Measurements from ENCODE around the gene CAMTA1. TPM values are rescaled to one million over a fixed set of nuclear protein-coding genes. Genes with fewer than 3 reads are reported as not detected.

Gene CAMTA1
- total RNA-seq, 1 donor from 2014 or later: 63.8 TPM

- Mint-ChIP-seq H3K4me3 (ENCODE audit: unreplicated experiment) (no peak overlapping the region), H3K27ac (ENCODE audit: unreplicated experiment) (no peak overlapping the region), H3K9me3 (ENCODE audit: low read depth) (no peaks in the 10 kb centered on the region), H3K4me1 (ENCODE audit: low read depth) (no peaks in the 10 kb centered on the region), H3K27me3 (ENCODE audit: low read depth) (no peaks in the 10 kb centered on the region), H3K36me3 (ENCODE audit: low read depth) (no peaks in the 10 kb centered on the region)
- TF ChIP-seq CTCF (IDR thresholded peaks at IDR 0.05): no peak
- DNase-seq (ENCODE audit: low spot score): no peak
These were observed 879.1 kb downstream of the CAMTA1 start for GRCh38 chr1:7664147-7664892.

GRCh38 chr1:7664893-7665250 is 879.6 kb downstream of the CAMTA1 start:
- no peak overlapping the region for H3K4me3 Mint-ChIP-seq (ENCODE audit: unreplicated experiment)
- no peaks in the 10 kb centered on the region for H3K4me1 Mint-ChIP-seq (ENCODE audit: low read depth)
- no peaks in the 10 kb centered on the region for H3K27me3 Mint-ChIP-seq (ENCODE audit: low read depth)
- no peak for DNase-seq (ENCODE audit: low spot score)
- TF ChIP-seq CTCF (IDR thresholded peaks at IDR 0.05): no peak
- no peak overlapping the region for H3K27ac Mint-ChIP-seq (ENCODE audit: unreplicated experiment)
- H3K36me3 Mint-ChIP-seq (ENCODE audit: low read depth): no peaks in the 10 kb centered on the region
- no peaks in the 10 kb centered on the region for H3K9me3 Mint-ChIP-seq (ENCODE audit: low read depth)

GRCh38 chr1:7666249-7666648 is 881.0 kb downstream of the CAMTA1 start:
- Mint-ChIP-seq H3K27me3 (ENCODE audit: low read depth) (peaks cover 2% of the 10 kb centered on the region), H3K4me3 (ENCODE audit: unreplicated experiment) (no peak overlapping the region), H3K27ac (ENCODE audit: unreplicated experiment) (no peak overlapping the region)

GRCh38 chr1:7667159-7667558 is 881.9 kb downstream of the CAMTA1 start:
- no peak overlapping the region for H3K27ac Mint-ChIP-seq (ENCODE audit: unreplicated experiment)
- TF ChIP-seq CTCF (IDR thresholded peaks at IDR 0.05): peak; percentile 43
- no peak for DNase-seq (ENCODE audit: low spot score)
- H3K4me3 Mint-ChIP-seq (ENCODE audit: unreplicated experiment): no peak overlapping the region
- H3K27me3 Mint-ChIP-seq (ENCODE audit: low read depth): peaks cover 6% of the 10 kb centered on the region
- H3K9me3 Mint-ChIP-seq (ENCODE audit: low read depth): no peaks in the 10 kb centered on the region
- H3K36me3 Mint-ChIP-seq (ENCODE audit: low read depth): no peaks in the 10 kb centered on the region
- no peaks in the 10 kb centered on the region for H3K4me1 Mint-ChIP-seq (ENCODE audit: low read depth)

More at GRCh38 chr1:7666249-7666648, 881.0 kb downstream of the CAMTA1 start:
- TF ChIP-seq CTCF (IDR thresholded peaks at IDR 0.05): no peak
- DNase-seq (ENCODE audit: low spot score): no peak
- Mint-ChIP-seq H3K9me3 (ENCODE audit: low read depth) (no peaks in the 10 kb centered on the region), H3K4me1 (ENCODE audit: low read depth) (no peaks in the 10 kb centered on the region), H3K36me3 (ENCODE audit: low read depth) (no peaks in the 10 kb centered on the region)

- peaks cover 6% of the 10 kb centered on the region for H3K27me3 Mint-ChIP-seq (ENCODE audit: low read depth)
- no peaks in the 10 kb centered on the region for H3K4me1 Mint-ChIP-seq (ENCODE audit: low read depth)
- no peak overlapping the region for H3K27ac Mint-ChIP-seq (ENCODE audit: unreplicated experiment)
- H3K36me3 Mint-ChIP-seq (ENCODE audit: low read depth): no peaks in the 10 kb centered on the region
- peak; percentile 99 for TF ChIP-seq CTCF (IDR thresholded peaks at IDR 0.05)
- H3K4me3 Mint-ChIP-seq (ENCODE audit: unreplicated experiment): no peak overlapping the region
- H3K9me3 Mint-ChIP-seq (ENCODE audit: low read depth): no peaks in the 10 kb centered on the region
- DNase-seq (ENCODE audit: low spot score): no peak
These were observed 882.5 kb downstream of the CAMTA1 start for GRCh38 chr1:7667625-7668218.
